GM21825 (cell line): ENCODE measurements around the gene MUC6.

Experiments
- ATAC-seq: cut with Tn5 transposase; IDR thresholded peaks from one replicate; pipeline ENCODE4 v1.9.1; 2021; ENCODE audit warnings: mild to moderate bottlenecking, moderate library complexity; ENCODE audit not compliant: unreplicated experiment

The MUC6 gene

GRCh38 chr11:1073261-1073724, 36.8 kb upstream of the MUC6 start:
- ATAC-seq, result no peak

GRCh38 chr11:1072821-1073231, 36.3 kb upstream of the MUC6 start:
- ATAC-seq, result no peak

- ATAC-seq, result no peak
Observed at GRCh38 chr11:1072116-1072820, 35.8 kb upstream of the MUC6 start.

- no peak for ATAC-seq
Observed at GRCh38 chr11:1071571-1072115, 35.1 kb upstream of the MUC6 start.

- no peak for ATAC-seq
Observed at GRCh38 chr11:1070594-1071462, 34.3 kb upstream of the MUC6 start.

GRCh38 chr11:1069740-1070139, 33.2 kb upstream of the MUC6 start:
- ATAC-seq, result no peak

- ATAC-seq, result no peak
Observed at GRCh38 chr11:1067812-1068496, 31.4 kb upstream of the MUC6 start.

GRCh38 chr11:1064167-1064566, 27.6 kb upstream of the MUC6 start:
- ATAC-seq, result no peak

- no peak for ATAC-seq
Observed at GRCh38 chr11:1062075-1062820, 25.7 kb upstream of the MUC6 start.

GRCh38 chr11:1060852-1061616, 24.5 kb upstream of the MUC6 start:
- ATAC-seq, result no peak

GRCh38 chr11:1060410-1060809, 23.9 kb upstream of the MUC6 start:
- ATAC-seq, result no peak

GRCh38 chr11:1059759-1060158, 23.2 kb upstream of the MUC6 start:
- no peak for ATAC-seq

- no peak for ATAC-seq
Observed at GRCh38 chr11:1057806-1058205, 21.3 kb upstream of the MUC6 start.

GRCh38 chr11:1055990-1056771, 19.7 kb upstream of the MUC6 start:
- no peak for ATAC-seq

GRCh38 chr11:1055109-1055703, 18.7 kb upstream of the MUC6 start:
- ATAC-seq, result no peak

- ATAC-seq, result no peak
Observed at GRCh38 chr11:1054143-1055108, 17.9 kb upstream of the MUC6 start.

- ATAC-seq, result no peak
Observed at GRCh38 chr11:1053121-1053901, 16.8 kb upstream of the MUC6 start.
